Loucy (cell line): ENCODE data around the gene UTP11.

Experiments
- H2AFZ ChIP-seq: fragments of 200-600 bp; sonication (generic); 2 replicates; pipeline ENCODE4 v1.6.0; 2016; ENCODE audit warnings: antibody characterized with exemption, mild to moderate bottlenecking, low read length, moderate library complexity
- H3F3A ChIP-seq: fragments of 200-600 bp; 2 replicates; pipeline ENCODE4 v1.6.0; 2016; ENCODE audit warnings: antibody characterized with exemption, low read depth, mild to moderate bottlenecking
- H3K27me3 ChIP-seq: fragments of 200-600 bp; sonication (generic); 2 replicates; pipeline ENCODE4 v1.6.1; 2014; ENCODE audit warnings: low read length, mild to moderate bottlenecking; ENCODE audit not compliant: insufficient read depth, poor library complexity, severe bottlenecking
- H3K36me3 ChIP-seq: fragments of 200-600 bp; sonication (generic); 2 replicates; pipeline ENCODE4 v1.6.1; 2016; ENCODE audit warnings: low read length; ENCODE audit not compliant: insufficient read depth
- H3K4me1 ChIP-seq: fragments of 200-600 bp; sonication (generic); 2 replicates; pipeline ENCODE4 v1.5.1; 2014; ENCODE audit warnings: low read length, mild to moderate bottlenecking; ENCODE audit not compliant: insufficient read depth, poor library complexity, severe bottlenecking
- H3K4me2 ChIP-seq: fragments of 200-600 bp; sonication (generic); 2 replicates; pipeline ENCODE4 v1.6.0; 2014; ENCODE audit warnings: antibody characterized with exemption, low read length, low read depth, mild to moderate bottlenecking; ENCODE audit not compliant: poor library complexity, severe bottlenecking
- H3K4me3 ChIP-seq: fragments of 200-600 bp; sonication (generic); 2 replicates; pipeline ENCODE4 v1.5.1; 2014; ENCODE audit warnings: low read length, mild to moderate bottlenecking, mixed read lengths; ENCODE audit not compliant: poor library complexity, severe bottlenecking
- H3K79me2 ChIP-seq: fragments of 200-600 bp; sonication (generic); 2 replicates; pipeline ENCODE4 v1.6.1; 2014; ENCODE audit warnings: low read length; ENCODE audit not compliant: insufficient read depth
- H3K9ac ChIP-seq: fragments of 200-600 bp; sonication (generic); 2 replicates; pipeline ENCODE4 v1.6.0; 2014; ENCODE audit warnings: mild to moderate bottlenecking, low read depth, low read length, moderate library complexity; ENCODE audit not compliant: poor library complexity, severe bottlenecking
- H3K9me2 ChIP-seq: fragments of 200-600 bp; sonication (generic); replicated peaks from 2 replicates; pipeline ENCODE4 v1.6.1; 2016; ENCODE audit warnings: low read depth, low read length, mixed read lengths
- H3K9me3 ChIP-seq: fragments of 200-600 bp; sonication (generic); 2 replicates; pipeline ENCODE4 v1.6.1; 2014; ENCODE audit warnings: mild to moderate bottlenecking, antibody characterized with exemption, low read length, low read depth; ENCODE audit not compliant: insufficient read depth
- H4K20me1 ChIP-seq: fragments of 200-600 bp; sonication (generic); 2 replicates; pipeline ENCODE4 v1.6.0; 2014; ENCODE audit warnings: antibody characterized with exemption, low read length, mild to moderate bottlenecking; ENCODE audit not compliant: insufficient read depth, poor library complexity, severe bottlenecking
- CTCF ChIP-seq: fragments of 200-600 bp; sonication (generic); conservative IDR thresholded peaks from 2 replicates; pipeline ENCODE4 v1.5.1; 2014; ENCODE audit warnings: mild to moderate bottlenecking, antibody characterized with exemption, low read length
- EZH2phosphoT487 ChIP-seq: fragments of 200-600 bp; IDR thresholded peaks from 2 replicates; pipeline ENCODE4 v1.6.1; 2018; ENCODE audit warnings: antibody characterized with exemption, mild to moderate bottlenecking, moderate library complexity, borderline replicate concordance

UTP11 gene

GRCh38 chr1:38047603-38048141 is 35.1 kb downstream of the UTP11 start:
- Histone ChIP-seq H3K27me3 (no peaks in the 10 kb centered on the region), H3K9me2 (no peaks in the 10 kb centered on the region), H3K4me3 (no peak overlapping the region), H3K4me2 (no peak overlapping the region), H3K9me3 (no peaks in the 10 kb centered on the region), H3K9ac (no peak overlapping the region), H2AFZ (no peak overlapping the region), H3K4me1 (no peaks in the 10 kb centered on the region), H4K20me1 (no peaks in the 10 kb centered on the region), H3F3A (no peaks in the 10 kb centered on the region), H3K79me2 (no peaks in the 10 kb centered on the region), H3K36me3 (no peaks in the 10 kb centered on the region)
- no peak for TF ChIP-seq CTCF
- TF ChIP-seq EZH2phosphoT487 = no peak

GRCh38 chr1:38050397-38051078 is 38.0 kb downstream of the UTP11 start:
- Histone ChIP-seq H3K27me3 (no peaks in the 10 kb centered on the region), H4K20me1 (no peaks in the 10 kb centered on the region), H3K79me2 (no peaks in the 10 kb centered on the region), H3K9ac (no peak overlapping the region), H3K9me2 (no peaks in the 10 kb centered on the region), H3K4me1 (no peaks in the 10 kb centered on the region), H3K9me3 (no peaks in the 10 kb centered on the region), H3F3A (no peaks in the 10 kb centered on the region), H2AFZ (no peak overlapping the region), H3K4me3 (no peak overlapping the region), H3K36me3 (no peaks in the 10 kb centered on the region), H3K4me2 (no peak overlapping the region)
- TF ChIP-seq CTCF (no peak), EZH2phosphoT487 (no peak)

GRCh38 chr1:38051079-38051543 is 38.6 kb downstream of the UTP11 start:
- H3K36me3 ChIP-seq = no peaks in the 10 kb centered on the region
- H3K4me2 ChIP-seq = no peak overlapping the region
- H3K9me3 ChIP-seq = no peaks in the 10 kb centered on the region
- H3K9me2 ChIP-seq = no peaks in the 10 kb centered on the region
- H2AFZ ChIP-seq = no peak overlapping the region
- H4K20me1 ChIP-seq = no peaks in the 10 kb centered on the region
- H3K4me1 ChIP-seq = no peaks in the 10 kb centered on the region
- no peaks in the 10 kb centered on the region for H3K27me3 ChIP-seq
- TF ChIP-seq EZH2phosphoT487 (no peak), CTCF (no peak)
- H3K4me3 ChIP-seq = no peak overlapping the region
- no peaks in the 10 kb centered on the region for H3F3A ChIP-seq
- H3K9ac ChIP-seq = no peak overlapping the region
- H3K79me2 ChIP-seq = no peaks in the 10 kb centered on the region
